ENCODE results near the gene TBC1D4. TPM values are rescaled to one million over a fixed set of nuclear protein-coding genes. Genes with fewer than 3 reads are reported as not detected.

The TBC1D4 gene
- total and polyA plus RNA-seq, 10 of the 15 experiments (the other 5 are each of a cell fraction or from before 2014, with no cell fraction given), result 11.0 to 38.6 (median 25.5) TPM

DNA sequence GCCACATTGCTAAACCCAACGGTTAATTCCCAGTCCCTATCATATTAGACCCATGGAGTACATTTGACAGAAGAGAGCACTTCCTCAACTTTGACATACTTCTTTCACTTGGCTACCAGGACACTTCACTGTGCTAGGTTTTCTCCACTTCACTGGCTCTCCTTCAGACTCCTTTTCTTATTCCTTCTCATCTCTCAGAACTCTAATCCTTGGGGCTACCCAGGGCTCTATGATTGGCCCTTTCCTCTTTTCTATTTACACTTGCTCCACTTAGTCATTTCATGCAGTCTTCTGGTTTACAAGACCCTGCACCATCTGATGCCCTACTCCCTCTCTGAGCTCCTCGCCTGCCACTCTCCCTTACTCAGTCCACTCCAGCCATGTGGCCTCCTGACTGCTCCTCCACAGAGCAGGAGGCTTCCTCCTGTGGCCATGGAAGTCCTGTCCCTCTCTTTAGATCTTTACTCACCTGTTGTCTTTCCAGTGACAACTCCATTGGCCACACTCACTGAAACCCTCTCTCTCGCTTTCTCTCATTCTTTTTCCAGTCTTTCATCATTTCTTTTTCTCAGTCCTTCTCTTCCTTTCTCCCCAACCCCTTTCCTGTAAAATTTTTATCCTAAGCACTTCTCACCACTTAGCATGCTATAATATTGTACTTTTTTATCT lies 90.4 kb downstream of the TBC1D4 start (continued):
- TF ChIP-seq, protein P1, sequence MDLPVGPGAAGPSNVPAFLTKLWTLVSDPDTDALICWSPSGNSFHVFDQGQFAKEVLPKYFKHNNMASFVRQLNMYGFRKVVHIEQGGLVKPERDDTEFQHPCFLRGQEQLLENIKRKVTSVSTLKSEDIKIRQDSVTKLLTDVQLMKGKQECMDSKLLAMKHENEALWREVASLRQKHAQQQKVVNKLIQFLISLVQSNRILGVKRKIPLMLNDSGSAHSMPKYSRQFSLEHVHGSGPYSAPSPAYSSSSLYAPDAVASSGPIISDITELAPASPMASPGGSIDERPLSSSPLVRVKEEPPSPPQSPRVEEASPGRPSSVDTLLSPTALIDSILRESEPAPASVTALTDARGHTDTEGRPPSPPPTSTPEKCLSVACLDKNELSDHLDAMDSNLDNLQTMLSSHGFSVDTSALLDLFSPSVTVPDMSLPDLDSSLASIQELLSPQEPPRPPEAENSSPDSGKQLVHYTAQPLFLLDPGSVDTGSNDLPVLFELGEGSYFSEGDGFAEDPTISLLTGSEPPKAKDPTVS (IDR thresholded peaks at IDR 0.05; ENCODE audit: low read depth, low read length), result no peak
- TF ChIP-seq POU2F2 (IDR thresholded peaks at IDR 0.05; ENCODE audit: borderline replicate concordance, low read depth, low read length) (no peak), CHD4 (IDR thresholded peaks at IDR 0.05) (no peak)

DNA sequence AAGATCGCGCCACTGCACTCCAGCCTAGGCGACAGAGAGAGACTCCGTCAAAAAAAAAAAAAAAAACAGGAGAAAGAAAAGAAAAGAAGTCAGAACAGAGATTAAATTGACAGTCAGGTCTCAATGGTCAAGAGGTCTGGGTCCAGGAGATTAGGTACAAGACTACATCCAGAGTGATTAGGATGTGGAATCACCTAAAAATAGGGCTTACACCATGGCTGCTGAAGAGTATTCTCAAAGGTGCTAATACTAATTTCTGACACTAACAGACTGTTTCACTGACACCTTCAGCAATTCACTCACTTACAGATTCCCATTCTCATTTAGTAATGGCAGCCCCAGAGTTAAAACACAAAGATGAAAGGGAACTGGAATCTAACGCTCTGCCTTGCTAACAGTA lies 91.7 kb downstream of the TBC1D4 start:
- ChIA-PET CTCF (interaction anchor here (1.4 kb wide), 1 partner anchor 10 kb away, joined by 8 read pairs; no protein-coding TSS in a partner anchor), POLR2A (interaction anchor here (0.6 kb wide), 1 partner anchor 125 kb away, joined by 5 read pairs; no protein-coding TSS in a partner anchor), RAD21 (ENCODE audit: unreplicated experiment) (no interaction called here), SMC1A (ENCODE audit: uncharacterized antibody, unreplicated experiment) (interaction anchor here (1.0 kb wide), 1 partner anchor 11 kb away, joined by 4 read pairs; no protein-coding TSS in a partner anchor)
- DNase-seq (ENCODE audit: low read depth, low spot score) (no peak), FAIRE-seq (no peak), ATAC-seq (no peak)
- Histone ChIP-seq H3K27me3 (replicated peaks in 1 of 2; ENCODE audit: control insufficient read depth in 2 of 2, insufficient read depth in 2 of 2, low read length in 1 of 2) (no peaks in the 10 kb centered on the region), H3K27ac (ENCODE audit: control insufficient read depth, insufficient read depth) (no peak overlapping the region), H3K79me2 (ENCODE audit: control insufficient read depth, insufficient read depth, low read length) (peaks cover 5% of the 10 kb centered on the region), H4K20me1 (ENCODE audit: control insufficient read depth, insufficient read depth) (no peaks in the 10 kb centered on the region), H2AFZ (ENCODE audit: control insufficient read depth, low read depth, low read length) (no peak overlapping the region), H3K9me3 (replicated peaks; ENCODE audit: control insufficient read depth, insufficient read depth, low read length) (no peaks in the 10 kb centered on the region; the same call in 2 of the 3 replicates), H3K36me3 (ENCODE audit: control insufficient read depth in 2 of 2, insufficient read depth in 2 of 2, low read length in 1 of 2) (no peaks in the 10 kb centered on the region), H3K4me1 (ENCODE audit: control insufficient read depth, insufficient read depth, low read length) (peaks cover 4% of the 10 kb centered on the region; the same call in 1 of the 2 replicates), H3K4me3 (no peak overlapping the region), H3K4me2 (ENCODE audit: control insufficient read depth, insufficient read depth) (no peak overlapping the region), H3K9ac (ENCODE audit: control insufficient read depth, insufficient read depth, low read length) (no peak overlapping the region)
- in situ Hi-C loops (cut with MboI), result no loop called here
- TF ChIP-seq, protein P2, sequence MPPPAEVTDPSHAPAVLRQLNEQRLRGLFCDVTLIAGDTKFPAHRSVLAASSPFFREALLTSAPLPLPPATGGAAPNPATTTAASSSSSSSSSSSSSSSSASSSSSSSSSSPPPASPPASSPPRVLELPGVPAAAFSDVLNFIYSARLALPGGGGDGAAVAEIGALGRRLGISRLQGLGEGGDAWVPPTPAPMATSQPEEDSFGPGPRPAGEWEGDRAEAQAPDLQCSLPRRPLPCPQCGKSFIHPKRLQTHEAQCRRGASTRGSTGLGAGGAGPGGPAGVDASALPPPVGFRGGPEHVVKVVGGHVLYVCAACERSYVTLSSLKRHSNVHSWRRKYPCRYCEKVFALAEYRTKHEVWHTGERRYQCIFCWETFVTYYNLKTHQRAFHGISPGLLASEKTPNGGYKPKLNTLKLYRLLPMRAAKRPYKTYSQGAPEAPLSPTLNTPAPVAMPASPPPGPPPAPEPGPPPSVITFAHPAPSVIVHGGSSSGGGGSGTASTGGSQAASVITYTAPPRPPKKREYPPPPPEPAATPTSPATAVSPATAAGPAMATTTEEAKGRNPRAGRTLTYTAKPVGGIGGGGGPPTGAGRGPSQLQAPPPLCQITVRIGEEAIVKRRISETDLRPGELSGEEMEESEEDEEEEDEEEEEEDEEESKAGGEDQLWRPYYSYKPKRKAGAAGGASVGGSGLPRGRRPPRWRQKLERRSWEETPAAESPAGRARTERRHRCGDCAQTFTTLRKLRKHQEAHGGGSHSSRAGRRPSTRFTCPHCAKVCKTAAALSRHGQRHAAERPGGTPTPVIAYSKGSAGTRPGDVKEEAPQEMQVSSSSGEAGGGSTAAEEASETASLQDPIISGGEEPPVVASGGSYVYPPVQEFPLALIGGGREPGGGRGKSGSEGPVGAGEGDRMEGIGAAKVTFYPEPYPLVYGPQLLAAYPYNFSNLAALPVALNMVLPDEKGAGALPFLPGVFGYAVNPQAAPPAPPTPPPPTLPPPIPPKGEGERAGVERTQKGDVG (CRISPR knock-in tag; IDR thresholded peaks at IDR 0.05), result no peak
- intact Hi-C loops (cut with micrococcal nuclease; ENCODE audit: unreplicated experiment), result no loop called here
- 92% methylated on average over 2 of the region's 5 CpGs for WGBS (ENCODE audit: insufficient coverage, insufficient replicate concordance, low lambda C conversion rate, missing lambda C conversion rate)
- no TSS peak for BruUV-seq (replicated peaks)

Measured in GM12878 (cell line).